ENCODE results near the gene TRIM15. TPM values are rescaled to one million over a fixed set of nuclear protein-coding genes. Genes with fewer than 3 reads are reported as not detected.

TRIM15 gene
- total RNA-seq, 1 donor: not detected

- H3K36me3 ChIP-seq (ENCODE audit: insufficient read depth, low read length): no peaks in the 10 kb centered on the region
- no peak for DNase-seq (ENCODE audit: insufficient read length, low spot score, missing footprints)
- H2AFZ ChIP-seq (ENCODE audit: low read length): no peak overlapping the region
- no peaks in the 10 kb centered on the region for H3K9me3 ChIP-seq (ENCODE audit: low read depth, low read length)
- H3K27ac ChIP-seq (ENCODE audit: low read depth, low read length): no peak overlapping the region
- H3K79me2 ChIP-seq (ENCODE audit: insufficient read depth, low read length): no peaks in the 10 kb centered on the region
- no peak overlapping the region for H3K4me2 ChIP-seq (ENCODE audit: insufficient read depth, low read length)
- peaks cover 47% of the 10 kb centered on the region for H3K27me3 ChIP-seq (ENCODE audit: insufficient read depth, low read length)
- TF ChIP-seq, protein P1, sequence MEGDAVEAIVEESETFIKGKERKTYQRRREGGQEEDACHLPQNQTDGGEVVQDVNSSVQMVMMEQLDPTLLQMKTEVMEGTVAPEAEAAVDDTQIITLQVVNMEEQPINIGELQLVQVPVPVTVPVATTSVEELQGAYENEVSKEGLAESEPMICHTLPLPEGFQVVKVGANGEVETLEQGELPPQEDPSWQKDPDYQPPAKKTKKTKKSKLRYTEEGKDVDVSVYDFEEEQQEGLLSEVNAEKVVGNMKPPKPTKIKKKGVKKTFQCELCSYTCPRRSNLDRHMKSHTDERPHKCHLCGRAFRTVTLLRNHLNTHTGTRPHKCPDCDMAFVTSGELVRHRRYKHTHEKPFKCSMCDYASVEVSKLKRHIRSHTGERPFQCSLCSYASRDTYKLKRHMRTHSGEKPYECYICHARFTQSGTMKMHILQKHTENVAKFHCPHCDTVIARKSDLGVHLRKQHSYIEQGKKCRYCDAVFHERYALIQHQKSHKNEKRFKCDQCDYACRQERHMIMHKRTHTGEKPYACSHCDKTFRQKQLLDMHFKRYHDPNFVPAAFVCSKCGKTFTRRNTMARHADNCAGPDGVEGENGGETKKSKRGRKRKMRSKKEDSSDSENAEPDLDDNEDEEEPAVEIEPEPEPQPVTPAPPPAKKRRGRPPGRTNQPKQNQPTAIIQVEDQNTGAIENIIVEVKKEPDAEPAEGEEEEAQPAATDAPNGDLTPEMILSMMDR (IDR thresholded peaks at IDR 0.05; ENCODE audit: extremely low read depth, low read depth, low read length): no peak
- H3K4me3 ChIP-seq (ENCODE audit: insufficient read depth, low read length): no peak overlapping the region
- no peaks in the 10 kb centered on the region for H4K20me1 ChIP-seq (ENCODE audit: insufficient read depth, low read length)
- peaks cover 11% of the 10 kb centered on the region for H3K4me1 ChIP-seq (ENCODE audit: insufficient read depth, low read length)
Measured at GRCh38 chr6:30147096-30147495, 16.2 kb upstream of the TRIM15 start.

DNA sequence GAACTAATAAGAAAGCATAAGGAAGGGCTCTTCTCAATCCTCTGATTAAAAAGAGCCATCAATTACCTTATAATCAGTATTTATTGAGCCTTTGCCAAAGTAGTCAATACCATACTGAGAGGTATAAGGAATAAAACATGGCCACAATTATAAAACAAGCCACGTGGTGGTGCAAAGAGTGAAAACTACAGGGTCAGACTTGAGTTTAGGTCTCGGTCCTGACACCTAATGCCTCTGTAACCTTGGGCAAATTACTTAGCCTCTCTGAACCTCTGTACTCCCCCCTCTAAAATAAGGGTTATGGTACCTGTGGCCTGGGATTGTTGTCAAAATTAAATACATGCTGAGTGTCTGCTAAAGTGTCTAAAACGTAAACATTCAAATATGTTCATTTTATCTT lies 14.1 kb upstream of the TRIM15 start:
- Histone ChIP-seq H3K4me3 (ENCODE audit: insufficient read depth, low read length) (no peak overlapping the region), H3K79me2 (ENCODE audit: insufficient read depth, low read length) (no peaks in the 10 kb centered on the region), H2AFZ (ENCODE audit: low read length) (no peak overlapping the region), H3K4me1 (ENCODE audit: insufficient read depth, low read length) (peaks cover 13% of the 10 kb centered on the region), H3K9me3 (ENCODE audit: low read depth, low read length) (no peaks in the 10 kb centered on the region), H3K36me3 (ENCODE audit: insufficient read depth, low read length) (no peaks in the 10 kb centered on the region), H3K4me2 (ENCODE audit: insufficient read depth, low read length) (no peak overlapping the region), H3K27me3 (ENCODE audit: insufficient read depth, low read length) (peaks cover 35% of the 10 kb centered on the region), H4K20me1 (ENCODE audit: insufficient read depth, low read length) (no peaks in the 10 kb centered on the region), H3K27ac (ENCODE audit: low read depth, low read length) (no peak overlapping the region)
- TF ChIP-seq, protein P1 (IDR thresholded peaks at IDR 0.05; ENCODE audit: extremely low read depth, low read depth, low read length): no peak
- DNase-seq (ENCODE audit: insufficient read length, low spot score, missing footprints): no peak

- H3K27ac ChIP-seq (ENCODE audit: low read depth, low read length): no peak overlapping the region
- no peak overlapping the region for H2AFZ ChIP-seq (ENCODE audit: low read length)
- no peaks in the 10 kb centered on the region for H3K9me3 ChIP-seq (ENCODE audit: low read depth, low read length)
- H3K4me3 ChIP-seq (ENCODE audit: insufficient read depth, low read length): no peak overlapping the region
- H3K4me2 ChIP-seq (ENCODE audit: insufficient read depth, low read length): no peak overlapping the region
- peaks cover 27% of the 10 kb centered on the region for H3K27me3 ChIP-seq (ENCODE audit: insufficient read depth, low read length)
- DNase-seq (ENCODE audit: insufficient read length, low spot score, missing footprints): peak; percentile 78
- H3K4me1 ChIP-seq (ENCODE audit: insufficient read depth, low read length): peaks cover 20% of the 10 kb centered on the region
- TF ChIP-seq, protein P1 (IDR thresholded peaks at IDR 0.05; ENCODE audit: extremely low read depth, low read depth, low read length): no peak
- no peaks in the 10 kb centered on the region for H3K36me3 ChIP-seq (ENCODE audit: insufficient read depth, low read length)
- H3K79me2 ChIP-seq (ENCODE audit: insufficient read depth, low read length): no peaks in the 10 kb centered on the region
- no peaks in the 10 kb centered on the region for H4K20me1 ChIP-seq (ENCODE audit: insufficient read depth, low read length)
Measured at GRCh38 chr6:30149858-30150550, 13.3 kb upstream of the TRIM15 start.

DNA sequence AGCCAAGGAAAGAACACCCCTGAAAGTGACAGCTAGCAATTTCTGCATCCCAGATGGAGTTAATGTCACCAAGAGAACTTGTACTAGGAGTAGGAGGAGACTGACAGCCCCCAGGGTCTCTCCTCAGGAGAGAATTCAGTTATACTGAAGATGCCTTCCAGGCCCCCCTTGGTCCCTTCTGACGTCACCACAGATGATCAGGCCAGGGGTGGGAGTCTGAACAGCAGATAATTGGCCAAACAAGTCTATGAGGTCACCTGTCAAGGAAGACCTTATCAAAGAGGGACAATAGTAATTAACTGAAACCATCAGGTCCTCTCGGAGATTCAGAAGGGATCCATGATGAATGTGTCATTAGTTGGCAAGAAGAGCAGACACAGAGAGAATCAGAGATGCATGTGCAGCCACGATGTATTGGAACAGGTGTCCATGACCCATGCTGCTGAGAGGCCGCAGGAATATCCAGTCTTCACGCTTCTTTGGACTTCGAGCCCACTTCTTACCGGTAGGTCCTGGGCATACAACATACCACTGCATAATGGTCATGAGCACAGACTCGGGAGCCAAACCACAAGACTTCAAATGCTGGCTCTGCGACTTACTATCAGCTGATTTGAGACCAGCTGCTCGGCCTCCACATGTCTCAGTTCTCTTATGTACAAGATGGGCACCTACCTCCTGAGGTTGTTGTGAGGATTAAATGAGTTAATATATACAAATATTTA lies 12.5 kb upstream of the TRIM15 start:
- Histone ChIP-seq H3K27ac (ENCODE audit: low read depth, low read length) (no peak overlapping the region), H3K36me3 (ENCODE audit: insufficient read depth, low read length) (no peaks in the 10 kb centered on the region), H3K79me2 (ENCODE audit: insufficient read depth, low read length) (no peaks in the 10 kb centered on the region), H3K4me3 (ENCODE audit: insufficient read depth, low read length) (no peak overlapping the region), H2AFZ (ENCODE audit: low read length) (no peak overlapping the region), H3K4me1 (ENCODE audit: insufficient read depth, low read length) (peaks cover 28% of the 10 kb centered on the region), H3K9me3 (ENCODE audit: low read depth, low read length) (no peaks in the 10 kb centered on the region), H3K27me3 (ENCODE audit: insufficient read depth, low read length) (peaks cover 20% of the 10 kb centered on the region), H4K20me1 (ENCODE audit: insufficient read depth, low read length) (no peaks in the 10 kb centered on the region), H3K4me2 (ENCODE audit: insufficient read depth, low read length) (no peak overlapping the region)
- DNase-seq (ENCODE audit: insufficient read length, low spot score, missing footprints): no peak
- TF ChIP-seq, protein P1 (IDR thresholded peaks at IDR 0.05; ENCODE audit: extremely low read depth, low read depth, low read length): no peak

Measured in osteoblast (primary cell).